ENCODE measurements around the gene FSTL1.
"Not testable (repeated sequence)": the region's sequence is repeated elsewhere in the genome, so short reads cannot be mapped to it uniquely, and the experiment has no call there.

The FSTL1 gene

GRCh38 chr3:120410541-120410940 lies 40.3 kb downstream of the FSTL1 start:
- no peak for DNase-seq

GRCh38 chr3:120410116-120410515 lies 40.7 kb downstream of the FSTL1 start:
- DNase-seq: no peak

GRCh38 chr3:120407508-120408287 lies 43.1 kb downstream of the FSTL1 start:
- no peak for DNase-seq

- no peak for DNase-seq
Observed at GRCh38 chr3:120404876-120405275, 45.9 kb downstream of the FSTL1 start.

- no peak for DNase-seq
Observed at GRCh38 chr3:120402257-120402656, 48.5 kb downstream of the FSTL1 start.

- DNase-seq: no peak
Observed at GRCh38 chr3:120399372-120399771, 51.4 kb downstream of the FSTL1 start.

DNA sequence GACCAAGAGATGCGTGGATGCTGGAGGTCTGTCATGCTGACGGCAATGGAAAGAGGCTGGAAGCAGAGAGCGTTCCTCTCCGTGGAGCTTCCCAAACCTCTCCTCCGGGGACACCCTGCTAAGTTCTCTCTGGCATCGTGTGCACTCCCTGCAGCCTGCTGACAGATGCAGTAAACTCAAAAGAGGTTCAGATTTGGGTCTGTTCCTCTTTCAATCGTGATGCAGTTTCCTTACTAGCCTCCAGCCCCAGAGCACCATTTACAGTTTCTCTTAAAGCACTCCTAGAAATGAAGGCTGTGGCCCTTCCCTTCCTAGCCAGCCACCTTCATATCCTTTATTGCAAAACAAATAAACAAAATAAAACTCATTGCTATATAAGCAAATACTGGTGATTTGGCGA lies 54.3 kb downstream of the FSTL1 start:
- no peak for DNase-seq

GRCh38 chr3:120394347-120394746 lies 56.4 kb downstream of the FSTL1 start:
- no peak for DNase-seq

DNA sequence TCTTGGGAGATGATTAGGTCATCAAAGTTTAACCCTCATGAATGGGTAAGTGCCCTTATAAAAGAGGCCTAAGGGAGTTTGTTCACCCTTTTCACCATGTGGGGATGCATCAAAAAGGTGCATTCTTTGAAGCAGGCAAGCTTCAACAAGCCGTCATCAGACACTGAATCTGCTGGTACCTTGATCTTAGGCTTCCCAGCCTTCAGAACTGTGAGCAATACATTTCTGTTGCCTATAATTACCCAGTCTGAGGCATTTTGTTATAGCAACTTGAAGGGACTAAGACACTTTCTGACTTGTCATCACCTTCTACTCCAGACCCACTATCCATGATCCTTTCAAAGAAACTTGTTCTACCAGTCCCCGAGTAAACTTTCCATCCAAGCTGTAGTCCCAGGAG lies 57.0 kb downstream of the FSTL1 start:
- DNase-seq: no peak

DNA sequence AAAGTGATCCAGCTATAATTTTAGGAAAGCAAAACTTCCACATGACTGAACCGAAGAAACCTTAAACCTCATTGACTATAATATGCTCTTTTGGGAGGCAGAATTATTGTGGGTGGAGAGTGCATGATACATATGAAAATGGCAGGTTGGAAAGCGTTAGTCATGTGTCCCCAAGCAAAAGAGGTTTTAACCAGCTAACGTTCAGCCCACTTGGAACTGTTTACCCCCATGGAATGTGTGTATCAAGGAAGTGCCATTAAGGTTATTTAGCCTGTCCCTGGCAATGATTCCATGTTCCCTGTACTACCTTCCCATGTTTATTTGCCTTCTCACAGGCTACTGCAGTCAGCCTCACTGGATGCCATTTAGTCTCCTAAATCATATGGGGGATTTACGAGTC lies 57.5 kb downstream of the FSTL1 start:
- DNase-seq: no peak

DNA sequence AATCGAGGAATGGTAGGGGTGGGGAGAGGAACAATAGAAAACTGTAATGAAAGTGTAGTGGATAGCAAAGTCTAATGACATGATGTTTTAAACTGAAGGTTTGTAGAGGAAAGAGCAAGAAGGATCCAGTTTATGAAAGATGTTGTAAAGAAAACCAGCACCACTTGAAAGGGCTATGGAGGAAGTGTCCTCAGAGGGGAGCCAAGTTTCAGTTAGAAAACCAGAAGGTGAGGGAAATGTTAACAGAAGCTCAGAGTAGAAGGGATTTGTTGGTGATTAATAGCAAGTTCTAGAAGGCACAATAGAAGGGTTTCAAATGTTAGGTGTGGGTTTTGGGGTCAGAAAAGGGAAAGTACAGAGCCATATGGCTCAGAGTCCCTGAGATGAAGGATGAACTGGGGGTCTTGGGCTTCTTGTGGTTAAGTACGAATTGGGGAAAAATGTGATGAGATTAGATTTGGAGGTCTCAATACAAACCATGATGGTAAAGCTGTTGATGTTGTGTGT lies 67.8 kb downstream of the FSTL1 start:
- DNase-seq: no peak

DNA sequence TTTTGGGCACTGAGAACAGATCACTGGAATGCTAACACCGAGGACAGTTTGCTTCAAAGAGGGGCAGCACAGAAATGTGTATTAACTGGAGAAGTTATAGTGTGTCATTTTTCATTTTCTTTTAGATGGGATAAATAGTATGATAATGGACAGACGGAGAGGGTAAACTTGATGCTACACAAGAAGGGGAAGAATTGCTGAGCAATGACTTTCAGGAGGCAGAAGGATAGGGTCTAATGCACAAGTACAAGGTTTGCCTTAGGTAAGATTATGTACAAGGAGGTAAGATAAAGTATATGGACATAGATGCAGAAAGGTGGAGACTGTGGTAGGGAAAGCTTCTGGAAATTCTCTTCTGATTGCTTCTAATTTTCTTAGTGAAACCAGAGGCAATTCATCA lies 69.3 kb downstream of the FSTL1 start:
- DNase-seq: no peak

GRCh38 chr3:120377948-120378347 lies 72.8 kb downstream of the FSTL1 start:
- not testable (repeated sequence) for DNase-seq

GRCh38 chr3:120370463-120370862 lies 80.3 kb downstream of the FSTL1 start:
- no peak for DNase-seq

DNA sequence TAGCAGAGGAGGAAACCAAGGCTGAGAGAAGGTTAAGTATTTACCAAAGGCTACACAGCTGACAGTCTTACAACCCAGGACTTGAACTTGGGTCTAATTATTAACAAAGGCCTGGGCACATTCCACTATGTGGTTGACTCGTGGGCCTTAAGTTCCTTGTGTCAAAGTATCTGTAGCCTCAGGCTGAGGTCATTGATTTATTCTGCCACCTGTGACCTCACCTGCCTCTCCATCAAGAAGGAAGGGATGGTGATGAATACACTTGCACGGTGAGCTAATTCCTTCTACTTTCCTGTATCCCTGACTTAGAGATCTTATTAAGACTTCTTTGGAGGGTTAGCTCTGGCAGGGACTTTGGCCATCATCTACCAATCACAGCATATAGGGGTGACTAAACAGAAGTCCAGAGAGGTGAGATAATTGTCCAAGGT lies 81.7 kb downstream of the FSTL1 start:
- no peak for DNase-seq

- no peak for DNase-seq
Observed at GRCh38 chr3:120368172-120368571, 82.6 kb downstream of the FSTL1 start.

GRCh38 chr3:120364821-120365220 lies 86.0 kb downstream of the FSTL1 start:
- DNase-seq: no peak

- no peak for DNase-seq
Observed at GRCh38 chr3:120364101-120364500, 86.7 kb downstream of the FSTL1 start.

DNA sequence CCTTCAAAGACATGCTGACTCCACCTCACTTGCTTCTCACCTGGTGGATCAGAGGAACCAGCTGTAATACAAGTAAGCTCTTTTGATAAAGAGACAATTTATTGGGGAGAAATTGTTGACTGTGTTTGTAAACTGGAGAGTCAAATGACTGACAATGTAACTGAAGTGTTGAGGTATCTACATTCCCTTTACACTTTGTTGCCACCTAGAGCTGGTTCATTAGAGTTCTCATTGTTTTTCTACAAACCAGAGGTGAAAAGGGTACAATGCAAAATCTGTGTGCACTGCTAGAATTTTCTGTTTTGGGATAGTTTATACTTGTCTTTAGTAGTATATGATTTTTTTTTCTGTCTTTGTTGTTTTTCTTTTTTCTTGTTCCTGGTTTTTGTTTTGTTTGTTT lies 93.0 kb downstream of the FSTL1 start:
- DNase-seq: no peak

- DNase-seq: no peak
Observed at GRCh38 chr3:120355486-120355885, 95.3 kb downstream of the FSTL1 start.

DNA sequence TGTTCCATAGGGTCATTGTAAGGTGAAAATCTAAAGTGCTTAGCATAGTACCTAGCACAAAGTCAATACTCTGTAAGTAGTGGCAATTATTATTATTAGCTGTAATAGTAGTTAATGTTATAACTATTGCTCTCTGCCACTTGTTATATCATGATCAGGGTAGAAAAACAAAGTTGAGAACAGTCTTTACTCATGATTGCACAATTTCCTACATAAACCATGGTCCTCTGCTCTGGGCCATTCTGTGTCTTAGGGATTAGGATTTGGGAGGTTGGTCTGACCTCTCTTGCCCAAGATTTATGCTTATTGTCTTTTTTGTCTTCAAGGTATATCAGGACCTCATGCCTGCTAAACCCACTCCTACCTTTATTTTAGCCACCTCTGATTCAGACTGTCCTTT lies 97.3 kb downstream of the FSTL1 start:
- DNase-seq: no peak

GRCh38 chr3:120352017-120352416 lies 98.8 kb downstream of the FSTL1 start:
- DNase-seq: no peak

DNA sequence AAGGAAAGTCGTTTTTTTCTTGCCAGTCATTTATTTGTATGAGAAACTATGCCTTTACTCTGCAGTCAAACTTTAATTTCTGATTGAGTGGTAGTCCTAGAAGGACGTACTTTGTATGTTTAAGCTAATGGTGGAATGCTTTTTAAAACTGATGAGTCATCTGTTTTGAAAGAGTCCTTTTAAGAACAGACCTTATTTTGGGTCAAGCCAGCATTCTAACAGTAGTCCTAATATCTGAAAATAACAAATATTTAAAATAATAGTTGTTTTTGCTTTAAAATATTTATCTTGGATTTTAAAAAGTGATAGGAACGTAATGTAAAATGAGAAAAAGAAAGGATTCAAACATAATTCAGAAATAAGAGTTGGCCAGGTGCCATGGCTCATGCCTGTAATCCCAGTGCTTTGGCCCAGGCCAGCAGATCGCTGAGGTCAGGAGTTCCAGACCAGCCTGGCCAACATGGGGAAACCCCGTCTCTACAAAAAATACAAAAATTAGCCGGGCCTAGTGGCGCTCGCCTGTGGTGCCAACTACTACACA lies 100.3 kb downstream of the FSTL1 start:
- DNase-seq: no peak

- DNase-seq: no peak
Observed at GRCh38 chr3:120349855-120350125, 101.0 kb downstream of the FSTL1 start.
